ENCODE results near the gene MAL. TPM values are rescaled to one million over a fixed set of nuclear protein-coding genes. Genes with fewer than 3 reads are reported as not detected.
"Not testable (repeated sequence)": the region's sequence is repeated elsewhere in the genome, so short reads cannot be mapped to it uniquely, and the experiment has no call there.

The MAL gene
- total and polyA plus RNA-seq, 2 experiments from 2014 or later, result 1.4 TPM; not detected in 1

GRCh38 chr2:95091885-95092555 is 66.5 kb downstream of the MAL start:
- no peak overlapping the region for H3K4me2 ChIP-seq
- H3K4me1 ChIP-seq (ENCODE audit: insufficient read depth), result no peaks in the 10 kb centered on the region
- H3K4me3 ChIP-seq, result no peak overlapping the region
- H4K20me1 ChIP-seq (ENCODE audit: insufficient read depth, poor library complexity, severe bottlenecking), result no peaks in the 10 kb centered on the region
- H3K27me3 ChIP-seq, result no peaks in the 10 kb centered on the region
- DNase-seq (ENCODE audit: low spot score), result no peak
- no peaks in the 10 kb centered on the region for H3K36me3 ChIP-seq (replicated peaks; ENCODE audit: insufficient read depth, low read depth)
- TF ChIP-seq, protein P1, sequence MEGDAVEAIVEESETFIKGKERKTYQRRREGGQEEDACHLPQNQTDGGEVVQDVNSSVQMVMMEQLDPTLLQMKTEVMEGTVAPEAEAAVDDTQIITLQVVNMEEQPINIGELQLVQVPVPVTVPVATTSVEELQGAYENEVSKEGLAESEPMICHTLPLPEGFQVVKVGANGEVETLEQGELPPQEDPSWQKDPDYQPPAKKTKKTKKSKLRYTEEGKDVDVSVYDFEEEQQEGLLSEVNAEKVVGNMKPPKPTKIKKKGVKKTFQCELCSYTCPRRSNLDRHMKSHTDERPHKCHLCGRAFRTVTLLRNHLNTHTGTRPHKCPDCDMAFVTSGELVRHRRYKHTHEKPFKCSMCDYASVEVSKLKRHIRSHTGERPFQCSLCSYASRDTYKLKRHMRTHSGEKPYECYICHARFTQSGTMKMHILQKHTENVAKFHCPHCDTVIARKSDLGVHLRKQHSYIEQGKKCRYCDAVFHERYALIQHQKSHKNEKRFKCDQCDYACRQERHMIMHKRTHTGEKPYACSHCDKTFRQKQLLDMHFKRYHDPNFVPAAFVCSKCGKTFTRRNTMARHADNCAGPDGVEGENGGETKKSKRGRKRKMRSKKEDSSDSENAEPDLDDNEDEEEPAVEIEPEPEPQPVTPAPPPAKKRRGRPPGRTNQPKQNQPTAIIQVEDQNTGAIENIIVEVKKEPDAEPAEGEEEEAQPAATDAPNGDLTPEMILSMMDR (IDR thresholded peaks at IDR 0.05; ENCODE audit: poor library complexity), result no peak
- TF ChIP-seq EZH2 (IDR thresholded peaks at IDR 0.05; ENCODE audit: borderline replicate concordance), result no peak
- TF ChIP-seq EZH2phosphoT487 (IDR thresholded peaks at IDR 0.05; ENCODE audit: low read depth, severe bottlenecking, unreplicated experiment), result no peak
- H3K9me2 ChIP-seq (replicated peaks; ENCODE audit: insufficient read depth), result no peaks in the 10 kb centered on the region
- H3K27ac ChIP-seq, result no peak overlapping the region
- H2AFZ ChIP-seq, result no peak overlapping the region
- H3K79me2 ChIP-seq, result peaks cover 3% of the 10 kb centered on the region
- 96% methylated on average over 6 of the region's 6 CpGs for WGBS (ENCODE audit: low lambda C conversion rate, missing lambda C conversion rate)
- no peaks in the 10 kb centered on the region for H3K9me3 ChIP-seq (ENCODE audit: low read depth)

- 97% methylated on average over 5 of the region's 5 CpGs for WGBS (ENCODE audit: low lambda C conversion rate, missing lambda C conversion rate)
Measured at GRCh38 chr2:95098273-95098672, 72.8 kb downstream of the MAL start.

DNA sequence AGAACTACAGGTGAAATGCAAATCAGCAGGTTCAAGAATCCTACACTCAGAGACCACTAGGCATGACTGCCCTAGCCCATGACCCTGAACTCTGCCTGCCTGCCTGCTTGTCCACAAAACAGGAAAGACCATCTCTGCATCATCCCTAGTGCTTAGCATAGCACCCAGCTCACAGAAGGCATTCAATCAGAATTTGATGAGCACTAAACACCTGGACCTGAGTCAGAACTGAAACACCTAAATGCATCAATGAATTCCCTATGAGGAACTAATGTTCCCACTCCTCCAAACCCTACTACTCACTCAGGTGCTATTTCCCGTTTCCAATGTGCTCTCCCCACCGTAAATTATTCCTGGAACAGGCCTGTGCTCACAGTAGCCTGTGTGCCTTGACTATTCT is 74.4 kb downstream of the MAL start:
- Histone ChIP-seq H3K79me2 (peaks cover 7% of the 10 kb centered on the region), H4K20me1 (ENCODE audit: insufficient read depth, poor library complexity, severe bottlenecking) (no peaks in the 10 kb centered on the region), H3K9me2 (replicated peaks; ENCODE audit: insufficient read depth) (no peaks in the 10 kb centered on the region), H3K27me3 (no peaks in the 10 kb centered on the region), H2AFZ (no peak overlapping the region), H3K4me3 (no peak overlapping the region), H3K36me3 (replicated peaks; ENCODE audit: insufficient read depth, low read depth) (no peaks in the 10 kb centered on the region), H3K4me2 (no peak overlapping the region), H3K4me1 (ENCODE audit: insufficient read depth) (no peaks in the 10 kb centered on the region), H3K9me3 (ENCODE audit: low read depth) (no peaks in the 10 kb centered on the region), H3K27ac (no peak overlapping the region)
- no peak for DNase-seq (ENCODE audit: low spot score)
- 95% methylated on average over 2 of the region's 2 CpGs for WGBS (ENCODE audit: low lambda C conversion rate, missing lambda C conversion rate)
- TF ChIP-seq EZH2 (IDR thresholded peaks at IDR 0.05; ENCODE audit: borderline replicate concordance) (no peak), EZH2phosphoT487 (IDR thresholded peaks at IDR 0.05; ENCODE audit: low read depth, severe bottlenecking, unreplicated experiment) (no peak)
- TF ChIP-seq, protein P1 (IDR thresholded peaks at IDR 0.05; ENCODE audit: poor library complexity), result no peak

More at GRCh38 chr2:95098273-95098672, 72.8 kb downstream of the MAL start:
- not testable (repeated sequence) for DNase-seq (ENCODE audit: low spot score); H3K4me2 ChIP-seq; H3K27ac ChIP-seq; H4K20me1 ChIP-seq (ENCODE audit: insufficient read depth, poor library complexity, severe bottlenecking); H3K9me2 ChIP-seq (replicated peaks; ENCODE audit: insufficient read depth); H3K4me1 ChIP-seq (ENCODE audit: insufficient read depth); H3K9me3 ChIP-seq (ENCODE audit: low read depth); H3K79me2 ChIP-seq; H3K4me3 ChIP-seq; H3K36me3 ChIP-seq (replicated peaks; ENCODE audit: insufficient read depth, low read depth); H2AFZ ChIP-seq; H3K27me3 ChIP-seq

Small RNA genes within 50 kb of the gene (small RNA-seq; reads per million reads assigned to genes)
- gene RN7SL575P, result 0.19 reads per million

Other genes with a start within 250 kb of the MAL start
- gene TEKT4, start 154.3 kb upstream of the MAL start, total RNA-seq, result not detected in 2 replicates
- not detected in 2 replicates for gene TEKT4, start 154.3 kb upstream of the MAL start, polyA plus RNA-seq
- 44.3 and 44.4 TPM in 2 replicates for gene MRPS5, start 96.1 kb downstream of the MAL start, total RNA-seq
- 52.4 and 55.3 TPM in 2 replicates for gene MRPS5, start 96.1 kb downstream of the MAL start, polyA plus RNA-seq
- gene ZNF514, start 134.1 kb downstream of the MAL start, total RNA-seq, result 11.8 and 14.6 TPM in 2 replicates
- gene ZNF514, start 134.1 kb downstream of the MAL start, polyA plus RNA-seq, result 4.2 and 9.3 TPM in 2 replicates
- 3.7 and 4.5 TPM in 2 replicates for gene ZNF2, start 140.1 kb downstream of the MAL start, total RNA-seq
- 2.1 and 2.2 TPM in 2 replicates for gene ZNF2, start 140.1 kb downstream of the MAL start, polyA plus RNA-seq
- gene ZNF892, start 181.8 kb downstream of the MAL start, total RNA-seq, result 3.1 and 3.7 TPM in 2 replicates
- 0.13 and 0.66 TPM in 2 replicates for gene ZNF892, start 181.8 kb downstream of the MAL start, polyA plus RNA-seq
- gene PROM2, start 248.7 kb downstream of the MAL start, total RNA-seq, result 1.2 and 2.8 TPM in 2 replicates
- 2.1 and 2.6 TPM in 2 replicates for gene PROM2, start 248.7 kb downstream of the MAL start, polyA plus RNA-seq

All from hepatocyte (in vitro differentiated cells).